TTC549 (cell line): ENCODE measurements around the gene MTNR1A.

ENCODE experiments used
- FAIRE-seq: peaks from 2 replicates; lab custom pipeline; 2012; peaks lifted over from hg19 to GRCh38; lab: Jason Lieb, UNC

Gene MTNR1A

GRCh38 chr4:186486172-186486571 lies 69.2 kb downstream of the MTNR1A start:
- no peak for FAIRE-seq

- no peak for FAIRE-seq
These were observed 69.8 kb downstream of the MTNR1A start for GRCh38 chr4:186485561-186486062.

GRCh38 chr4:186485150-186485549 lies 70.2 kb downstream of the MTNR1A start:
- no peak for FAIRE-seq

- FAIRE-seq: no peak
These were observed 71.7 kb downstream of the MTNR1A start for GRCh38 chr4:186483656-186484055.
